H1 (cell line): Measurements from ENCODE around the gene TCP11. TPM values are rescaled to one million over a fixed set of nuclear protein-coding genes. Genes with fewer than 3 reads are reported as not detected.

Experiments used
- RNF2 ChIP-seq: fragments of 200-900, 300-1000 bp; sonication (generic); IDR thresholded peaks from 2 replicates; pipeline ENCODE4 v1.7.1; 2016; ENCODE audit warnings: borderline replicate concordance, low read depth, mild to moderate bottlenecking, antibody characterized with exemption, low read length; ENCODE audit not compliant: poor library complexity, severe bottlenecking; ENCODE audit errors: missing control alignments
- TBP ChIP-seq: IDR thresholded peaks from 2 replicates; pipeline ENCODE4 v1.6.1; 2011; ENCODE audit warnings: low read depth, low read length, improper control_type of control experiment
- YY1 ChIP-seq: IDR thresholded peaks from 2 replicates; pipeline ENCODE4 v1.6.1; 2011; ENCODE audit warnings: low read depth, mild to moderate bottlenecking, low read length
- polyA plus RNA-seq, 7 experiments: library from polyadenylated mRNA; depleted of rRNA in 3 of 7; stranded (reverse) in 5 of 7; unstranded in 2 of 7; fragments of >200 nt in 5 of 7; fragments of 200-250 nt in 2 of 7; gene quantifications; 1 replicate in 5 of 7; 2 replicates in 1 of 7; 4 replicates in 1 of 7; pipeline versions ENCODE4 v1.2.1 to v1.2.3, GENCODE V29; 2011 to 2013; ENCODE audit warnings: missing spikeins in 2 of 7, mixed read lengths in 2 of 7
- total RNA-seq: library from RNA; stranded (reverse); fragmentation: NEBNext Ultra II Directional; extraction: Animal tissue kit (Norgen Biotek cat#: 25700); gene quantifications from 2 replicates; pipeline ENCODE4 v1.2.1, GENCODE V29; 2021
- TF ChIP-seq, protein P1 (sequence below), 3 experiments: IDR thresholded peaks; 1 replicate in 2 of 3; 2 replicates in 1 of 3; pipeline versions ENCODE4 v1.5.1 to v1.6.1; 2011; ENCODE audit warnings: low read length in 3 of 3, mild to moderate bottlenecking in 3 of 3, inconsistent platforms in 2 of 3, low read depth in 1 of 3, moderate library complexity in 1 of 3; ENCODE audit not compliant: insufficient read depth in 1 of 3; ENCODE audit errors: control extremely low read depth in 1 of 3

The TCP11 gene
- total and polyA plus RNA-seq, 2 of the 8 experiments (the other 6 are each of a cell fraction or from before 2014, with no cell fraction given): 0.11 TPM; not detected in 1

DNA sequence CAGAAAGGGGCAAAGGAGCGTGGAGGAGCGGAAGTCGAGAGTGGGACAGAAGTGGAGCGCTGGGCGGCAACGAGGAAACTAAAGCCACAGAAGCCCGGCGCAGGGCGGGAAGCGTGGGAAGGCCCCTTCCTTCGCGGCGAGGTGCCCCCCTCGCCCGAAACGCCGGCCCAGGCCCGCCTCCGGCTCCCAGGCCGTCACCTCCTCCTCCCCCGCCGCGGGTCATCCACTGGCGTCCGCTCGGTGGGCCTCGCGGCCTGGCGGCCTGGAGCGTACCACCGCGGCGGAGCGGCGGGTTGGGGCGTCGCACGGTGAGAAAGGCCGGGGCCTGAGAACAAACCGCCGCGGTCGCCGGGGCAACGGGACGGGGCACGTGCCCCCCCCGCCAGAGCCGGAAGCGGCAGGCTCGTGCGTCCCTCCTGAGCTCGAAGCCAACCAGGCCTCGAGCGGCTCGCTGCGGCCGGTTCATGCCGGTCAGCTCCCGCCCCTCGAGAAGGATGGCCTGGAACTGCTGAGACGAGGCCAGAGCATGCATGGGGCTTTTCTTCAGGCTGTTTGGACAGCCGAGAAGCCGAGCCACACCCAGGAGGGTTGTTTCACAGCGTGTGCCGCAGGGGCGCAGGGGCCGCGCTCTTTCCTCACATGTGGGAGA, at the start of gene TCP11 (continued):
- TF ChIP-seq, protein P1, sequence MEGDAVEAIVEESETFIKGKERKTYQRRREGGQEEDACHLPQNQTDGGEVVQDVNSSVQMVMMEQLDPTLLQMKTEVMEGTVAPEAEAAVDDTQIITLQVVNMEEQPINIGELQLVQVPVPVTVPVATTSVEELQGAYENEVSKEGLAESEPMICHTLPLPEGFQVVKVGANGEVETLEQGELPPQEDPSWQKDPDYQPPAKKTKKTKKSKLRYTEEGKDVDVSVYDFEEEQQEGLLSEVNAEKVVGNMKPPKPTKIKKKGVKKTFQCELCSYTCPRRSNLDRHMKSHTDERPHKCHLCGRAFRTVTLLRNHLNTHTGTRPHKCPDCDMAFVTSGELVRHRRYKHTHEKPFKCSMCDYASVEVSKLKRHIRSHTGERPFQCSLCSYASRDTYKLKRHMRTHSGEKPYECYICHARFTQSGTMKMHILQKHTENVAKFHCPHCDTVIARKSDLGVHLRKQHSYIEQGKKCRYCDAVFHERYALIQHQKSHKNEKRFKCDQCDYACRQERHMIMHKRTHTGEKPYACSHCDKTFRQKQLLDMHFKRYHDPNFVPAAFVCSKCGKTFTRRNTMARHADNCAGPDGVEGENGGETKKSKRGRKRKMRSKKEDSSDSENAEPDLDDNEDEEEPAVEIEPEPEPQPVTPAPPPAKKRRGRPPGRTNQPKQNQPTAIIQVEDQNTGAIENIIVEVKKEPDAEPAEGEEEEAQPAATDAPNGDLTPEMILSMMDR (IDR thresholded peaks at IDR 0.05; ENCODE audit: control extremely low read depth in 1 of 3, insufficient read depth in 1 of 3, low read depth in 1 of 3, low read length in 3 of 3): no peak
- TF ChIP-seq YY1 (no peak), TBP (no peak), RNF2 (peak; percentile 55)
